H9 (cell line): ENCODE measurements around the gene DCLRE1C. TPM values are rescaled to one million over a fixed set of nuclear protein-coding genes. Genes with fewer than 3 reads are reported as not detected.

Source experiments
- DNase-seq: peaks from one replicate; pipeline ENCODE4 v3.0.0-alpha.2; 2017
- H2AFZ ChIP-seq: one replicate; pipeline ENCODE4 v1.6.1; 2013; ENCODE audit warnings: mild to moderate bottlenecking, low read length, control low read depth, moderate library complexity
- H2AK5ac ChIP-seq: 2 replicates; pipeline ENCODE4 v1.6.1; 2013; ENCODE audit warnings: low read length, control low read depth, mixed read lengths; ENCODE audit not compliant: insufficient read length
- H2BK120ac ChIP-seq: one replicate; pipeline ENCODE4 v1.6.1; 2013; ENCODE audit warnings: low read depth, mild to moderate bottlenecking, low read length, control low read depth, inconsistent platforms; ENCODE audit not compliant: poor library complexity, severe bottlenecking
- H2BK12ac ChIP-seq: 2 replicates; pipeline ENCODE4 v1.6.1; 2013; ENCODE audit warnings: low read length, control low read depth, mixed read lengths, low read depth; ENCODE audit not compliant: insufficient read length
- H2BK15ac ChIP-seq: 2 replicates; pipeline ENCODE4 v1.6.1; 2013; ENCODE audit warnings: low read depth, low read length, control low read depth
- H2BK20ac ChIP-seq: one replicate; pipeline ENCODE4 v1.6.1; 2013; ENCODE audit warnings: low read depth, mild to moderate bottlenecking, low read length, control low read depth, inconsistent platforms; ENCODE audit not compliant: poor library complexity, severe bottlenecking
- H2BK5ac ChIP-seq: 2 replicates; pipeline ENCODE4 v1.6.1; 2013; ENCODE audit warnings: low read length, control low read depth, mixed read lengths; ENCODE audit not compliant: insufficient read length
- H3K14ac ChIP-seq: 2 replicates; pipeline ENCODE4 v1.6.1; 2013; ENCODE audit warnings: low read length, control low read depth; ENCODE audit not compliant: insufficient read depth
- H3K18ac ChIP-seq: 2 replicates; pipeline ENCODE4 v1.6.1; 2013; ENCODE audit warnings: low read depth, mild to moderate bottlenecking, mixed read lengths, low read length, control low read depth; ENCODE audit not compliant: insufficient read length
- H3K23ac ChIP-seq: 2 replicates; pipeline ENCODE4 v1.6.1; 2013; ENCODE audit warnings: low read length, control low read depth, mixed read lengths, low read depth; ENCODE audit not compliant: insufficient read length
- H3K23me2 ChIP-seq: 2 replicates; pipeline ENCODE4 v1.6.1; 2013; ENCODE audit warnings: low read depth, mild to moderate bottlenecking, mixed read lengths, low read length, control low read depth; ENCODE audit not compliant: insufficient read length, poor library complexity, severe bottlenecking
- H3K27ac ChIP-seq: 2 replicates; pipeline ENCODE4 v1.5.1; 2013; ENCODE audit warnings: low read length, control low read depth, mixed read lengths, low read depth; ENCODE audit not compliant: insufficient read length
- H3K27me3 ChIP-seq: 2 replicates; pipeline ENCODE4 v1.6.1; 2013; ENCODE audit warnings: low read length, control low read depth, inconsistent platforms; ENCODE audit not compliant: insufficient read depth
- H3K4ac ChIP-seq: 2 replicates; pipeline ENCODE4 v1.6.1; 2013; ENCODE audit warnings: low read depth, mild to moderate bottlenecking, control low read depth, inconsistent platforms, low read length, moderate library complexity
- H3K4me1 ChIP-seq: 2 replicates; pipeline ENCODE4 v1.6.1; 2013; ENCODE audit warnings: low read length, control low read depth, inconsistent platforms; ENCODE audit not compliant: insufficient read depth
- H3K4me2 ChIP-seq: 2 replicates; pipeline ENCODE4 v1.6.1; 2013; ENCODE audit warnings: low read length, control low read depth, mixed read lengths; ENCODE audit not compliant: insufficient read length, insufficient read depth
- H3K56ac ChIP-seq: 2 replicates; pipeline ENCODE4 v1.6.1; 2013; ENCODE audit warnings: low read depth, mild to moderate bottlenecking, mixed read lengths, low read length, control low read depth; ENCODE audit not compliant: insufficient read length
- H3K79me1 ChIP-seq: 2 replicates; pipeline ENCODE4 v1.6.1; 2013; ENCODE audit warnings: low read depth, mild to moderate bottlenecking, moderate library complexity, low read length, control low read depth, inconsistent platforms; ENCODE audit not compliant: insufficient read depth, poor library complexity, severe bottlenecking
- H3K79me2 ChIP-seq: 2 replicates; pipeline ENCODE4 v1.6.1; 2013; ENCODE audit warnings: low read length, control low read depth, inconsistent platforms; ENCODE audit not compliant: insufficient read depth
- H3K9ac ChIP-seq: 2 replicates; pipeline ENCODE4 v1.6.1; 2013; ENCODE audit warnings: low read length, control low read depth, mixed read lengths; ENCODE audit not compliant: insufficient read length; ENCODE audit errors: extremely low read depth
- H3K9me3 ChIP-seq: one replicate; pipeline ENCODE4 v1.6.1; 2013; ENCODE audit warnings: low read depth, low read length, inconsistent platforms; ENCODE audit not compliant: control insufficient read depth
- H3T11ph ChIP-seq: one replicate; pipeline ENCODE4 v1.6.1; 2013; ENCODE audit warnings: mild to moderate bottlenecking, low read length, control low read depth, inconsistent platforms
- H4K20me1 ChIP-seq: one replicate; pipeline ENCODE4 v1.6.1; 2013; ENCODE audit not compliant: control insufficient read depth, insufficient read length, insufficient read depth
- H4K5ac ChIP-seq: 2 replicates; pipeline ENCODE4 v1.6.1; 2013; ENCODE audit warnings: low read depth, mild to moderate bottlenecking, mixed read lengths, low read length, control low read depth; ENCODE audit not compliant: insufficient read length
- H4K8ac ChIP-seq: replicated peaks from 2 replicates; pipeline ENCODE4 v1.6.1; 2013; ENCODE audit warnings: low read length, control low read depth, mixed read lengths, low read depth; ENCODE audit not compliant: insufficient read length
- H4K91ac ChIP-seq: 2 replicates; pipeline ENCODE4 v1.6.1; 2013; ENCODE audit warnings: low read depth, mild to moderate bottlenecking, moderate library complexity, mixed read lengths, low read length, control low read depth; ENCODE audit not compliant: insufficient read length
- H3K27ac Mint-ChIP-seq, 3 experiments: 2 replicates in 2 of 3; 3 replicates in 1 of 3; pipeline ENCODE4 v1.8.0; 2020 to 2021; ENCODE audit warnings: mixed read lengths in 3 of 3, mild to moderate bottlenecking in 1 of 3, moderate library complexity in 1 of 3
- H3K27me3 Mint-ChIP-seq: 2 replicates; pipeline ENCODE4 v1.8.0; 2021; ENCODE audit warnings: low read depth, mild to moderate bottlenecking, moderate library complexity, mixed read lengths
- H3K36me3 Mint-ChIP-seq, 3 experiments: 2 replicates in 2 of 3; 3 replicates in 1 of 3; pipeline ENCODE4 v1.8.0; 2020 to 2021; ENCODE audit warnings: low read depth in 3 of 3, mixed read lengths in 3 of 3; ENCODE audit not compliant: insufficient read depth in 1 of 3
- H3K4me1 Mint-ChIP-seq, 2 experiments: 2 replicates each; pipeline ENCODE4 v1.8.0; 2020; ENCODE audit warnings: mixed read lengths in 2 of 2
- H3K4me3 Mint-ChIP-seq, 2 experiments: 2 replicates in 1 of 2; 3 replicates in 1 of 2; pipeline ENCODE4 v1.8.0; 2020 to 2021; ENCODE audit warnings: mild to moderate bottlenecking in 2 of 2, mixed read lengths in 2 of 2, moderate library complexity in 1 of 2
- H3K9me3 Mint-ChIP-seq, 2 experiments: 2 replicates in 1 of 2; 3 replicates in 1 of 2; pipeline ENCODE4 v1.8.0; 2020; ENCODE audit warnings: mild to moderate bottlenecking in 2 of 2, mixed read lengths in 2 of 2, moderate library complexity in 1 of 2
- WGBS: extraction: QIAGEN DNeasy Blood & Tissue Kit; methylation state at CpG from one replicate; pipeline ENCODE4 v1.1.7; 2013; ENCODE audit warnings: missing lambda C conversion rate, low lambda C conversion rate, mixed read lengths; ENCODE audit not compliant: insufficient read length; ENCODE audit errors: extremely low coverage; 5-methylcytosine and 5-hydroxymethylcytosine counted together
- total RNA-seq: library from RNA; stranded (reverse); gene quantifications from 2 replicates; pipeline ENCODE4 v1.2.1, GENCODE V29; 2021
- TF ChIP-seq, protein P1 (sequence below): fragments of 200-600 bp; sonication (generic); conservative IDR thresholded peaks from 3 replicates; pipeline ENCODE4 v1.8.0; 2021; ENCODE audit warnings: antibody characterized with exemption, mild to moderate bottlenecking

DCLRE1C gene
- total RNA-seq, 1 experiment from 2014 or later: 15.2 TPM

DNA sequence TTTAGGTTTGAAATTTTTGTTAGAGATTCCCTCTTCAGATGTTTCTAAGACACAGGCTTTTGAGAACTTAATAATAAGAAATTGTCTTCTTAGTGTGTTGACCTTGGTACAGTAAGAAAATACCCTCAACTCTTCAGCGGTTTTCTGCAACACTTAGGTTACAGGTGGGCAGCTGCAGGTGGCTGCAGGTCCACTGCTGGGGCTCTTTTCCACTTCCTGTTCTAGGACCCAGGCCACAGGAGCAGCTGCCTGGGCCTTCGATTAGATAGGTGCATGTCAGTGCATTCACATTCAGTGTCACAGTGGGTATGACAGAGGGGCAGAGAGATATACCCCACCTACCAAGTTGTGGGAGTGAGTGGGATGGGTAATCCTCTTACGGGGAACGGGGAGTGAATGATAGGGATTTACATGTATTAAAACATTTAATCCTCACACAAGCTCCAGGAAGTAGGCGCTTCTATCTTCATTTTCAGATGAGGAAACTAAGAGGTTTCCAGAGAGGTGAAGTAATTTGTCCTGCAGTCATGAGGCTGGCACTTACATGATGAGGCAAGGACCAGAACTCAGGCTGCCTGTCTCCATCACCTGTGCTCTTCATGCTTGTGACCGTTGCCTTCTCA, 95.4 kb downstream of the DCLRE1C start:
- H3K27ac Mint-ChIP-seq: 0 out of 7 replicates have a peak overlapping the region, but pooled peaks of 1 of the 3 experiments have one; percentile 29

More for the DNA sequence above, 95.4 kb downstream of the DCLRE1C start:
- no peak overlapping the region for H3K27ac ChIP-seq
- Mint-ChIP-seq H3K9me3 (no peaks in the 10 kb centered on the region), H3K27me3 (no peaks in the 10 kb centered on the region), H3K4me1 (no peaks in the 10 kb centered on the region), H3K36me3 (peaks cover 9 to 52% (median 22%) of the 10 kb centered on the region in 3 experiments; a peak in 6 of 7 replicates), H3K4me3 (no peak overlapping the region)
- H3K23ac ChIP-seq: no peak overlapping the region
- no CpG with 5 or more reads among the region's 6 CpGs for WGBS
- H2BK12ac ChIP-seq: no peak overlapping the region
- H3K27me3 ChIP-seq: no peaks in the 10 kb centered on the region
- no peak overlapping the region for H2BK20ac ChIP-seq
- no peaks in the 10 kb centered on the region for H4K20me1 ChIP-seq
- H3K18ac ChIP-seq: no peak overlapping the region
- no peak overlapping the region for H3K9ac ChIP-seq
- H4K8ac ChIP-seq: no peak overlapping the region
- no peak overlapping the region for H3K4ac ChIP-seq
- H2AK5ac ChIP-seq: no peak overlapping the region
- no peaks in the 10 kb centered on the region for H3K79me2 ChIP-seq
- no peaks in the 10 kb centered on the region for H3K79me1 ChIP-seq
- H4K91ac ChIP-seq: no peak overlapping the region
- no peaks in the 10 kb centered on the region for H3K9me3 ChIP-seq
- H4K5ac ChIP-seq: no peak overlapping the region
- H3K56ac ChIP-seq: no peak overlapping the region
- H2BK5ac ChIP-seq: no peak overlapping the region
- H3K14ac ChIP-seq: no peak overlapping the region
- no peak overlapping the region for H2BK120ac ChIP-seq
- TF ChIP-seq, protein P1, sequence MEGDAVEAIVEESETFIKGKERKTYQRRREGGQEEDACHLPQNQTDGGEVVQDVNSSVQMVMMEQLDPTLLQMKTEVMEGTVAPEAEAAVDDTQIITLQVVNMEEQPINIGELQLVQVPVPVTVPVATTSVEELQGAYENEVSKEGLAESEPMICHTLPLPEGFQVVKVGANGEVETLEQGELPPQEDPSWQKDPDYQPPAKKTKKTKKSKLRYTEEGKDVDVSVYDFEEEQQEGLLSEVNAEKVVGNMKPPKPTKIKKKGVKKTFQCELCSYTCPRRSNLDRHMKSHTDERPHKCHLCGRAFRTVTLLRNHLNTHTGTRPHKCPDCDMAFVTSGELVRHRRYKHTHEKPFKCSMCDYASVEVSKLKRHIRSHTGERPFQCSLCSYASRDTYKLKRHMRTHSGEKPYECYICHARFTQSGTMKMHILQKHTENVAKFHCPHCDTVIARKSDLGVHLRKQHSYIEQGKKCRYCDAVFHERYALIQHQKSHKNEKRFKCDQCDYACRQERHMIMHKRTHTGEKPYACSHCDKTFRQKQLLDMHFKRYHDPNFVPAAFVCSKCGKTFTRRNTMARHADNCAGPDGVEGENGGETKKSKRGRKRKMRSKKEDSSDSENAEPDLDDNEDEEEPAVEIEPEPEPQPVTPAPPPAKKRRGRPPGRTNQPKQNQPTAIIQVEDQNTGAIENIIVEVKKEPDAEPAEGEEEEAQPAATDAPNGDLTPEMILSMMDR: no peak
- no peak overlapping the region for H3T11ph ChIP-seq
- H3K4me1 ChIP-seq: no peaks in the 10 kb centered on the region
- no peak overlapping the region for H2BK15ac ChIP-seq
- no peak overlapping the region for H3K4me2 ChIP-seq
- no peak overlapping the region for H2AFZ ChIP-seq
- H3K23me2 ChIP-seq: no peaks in the 10 kb centered on the region
- no peak for DNase-seq
